ENCODE data around the gene TEC. TPM values are rescaled to one million over a fixed set of nuclear protein-coding genes. Genes with fewer than 3 reads are reported as not detected.

Gene TEC
- total RNA-seq, 1 donor from 2014 or later, result 0.35 TPM

DNA sequence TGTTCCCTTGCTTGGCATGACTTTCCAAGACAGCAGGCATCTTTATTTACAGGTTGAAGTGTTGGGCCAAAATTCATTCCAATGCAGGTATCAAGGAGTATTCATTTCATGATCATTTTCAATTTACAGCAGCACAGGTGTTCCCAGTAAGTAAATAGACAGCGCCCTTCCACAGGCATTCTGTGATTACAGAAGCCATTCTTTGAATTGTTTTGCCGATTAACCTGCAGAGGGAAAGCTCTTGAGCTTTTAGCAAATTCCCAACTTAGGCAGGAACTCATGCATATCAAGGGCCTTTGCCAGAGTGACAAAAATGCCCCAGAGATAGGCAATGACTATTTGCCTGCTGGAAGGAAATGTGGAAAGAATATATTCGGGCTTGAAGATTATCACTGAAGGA is 142.4 kb downstream of the TEC start:
- Mint-ChIP-seq H3K4me1 (ENCODE audit: low read depth) (peaks cover 25% of the 10 kb centered on the region), H3K36me3 (ENCODE audit: low read depth) (no peaks in the 10 kb centered on the region), H3K9me3 (ENCODE audit: low read depth) (no peaks in the 10 kb centered on the region), H3K4me3 (ENCODE audit: unreplicated experiment) (no peak overlapping the region), H3K27ac (ENCODE audit: unreplicated experiment) (no peak overlapping the region), H3K27me3 (ENCODE audit: low read depth) (peaks cover 9% of the 10 kb centered on the region)
- DNase-seq (ENCODE audit: low spot score), result no peak
- TF ChIP-seq, protein P1, sequence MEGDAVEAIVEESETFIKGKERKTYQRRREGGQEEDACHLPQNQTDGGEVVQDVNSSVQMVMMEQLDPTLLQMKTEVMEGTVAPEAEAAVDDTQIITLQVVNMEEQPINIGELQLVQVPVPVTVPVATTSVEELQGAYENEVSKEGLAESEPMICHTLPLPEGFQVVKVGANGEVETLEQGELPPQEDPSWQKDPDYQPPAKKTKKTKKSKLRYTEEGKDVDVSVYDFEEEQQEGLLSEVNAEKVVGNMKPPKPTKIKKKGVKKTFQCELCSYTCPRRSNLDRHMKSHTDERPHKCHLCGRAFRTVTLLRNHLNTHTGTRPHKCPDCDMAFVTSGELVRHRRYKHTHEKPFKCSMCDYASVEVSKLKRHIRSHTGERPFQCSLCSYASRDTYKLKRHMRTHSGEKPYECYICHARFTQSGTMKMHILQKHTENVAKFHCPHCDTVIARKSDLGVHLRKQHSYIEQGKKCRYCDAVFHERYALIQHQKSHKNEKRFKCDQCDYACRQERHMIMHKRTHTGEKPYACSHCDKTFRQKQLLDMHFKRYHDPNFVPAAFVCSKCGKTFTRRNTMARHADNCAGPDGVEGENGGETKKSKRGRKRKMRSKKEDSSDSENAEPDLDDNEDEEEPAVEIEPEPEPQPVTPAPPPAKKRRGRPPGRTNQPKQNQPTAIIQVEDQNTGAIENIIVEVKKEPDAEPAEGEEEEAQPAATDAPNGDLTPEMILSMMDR (IDR thresholded peaks at IDR 0.05), result no peak

DNA sequence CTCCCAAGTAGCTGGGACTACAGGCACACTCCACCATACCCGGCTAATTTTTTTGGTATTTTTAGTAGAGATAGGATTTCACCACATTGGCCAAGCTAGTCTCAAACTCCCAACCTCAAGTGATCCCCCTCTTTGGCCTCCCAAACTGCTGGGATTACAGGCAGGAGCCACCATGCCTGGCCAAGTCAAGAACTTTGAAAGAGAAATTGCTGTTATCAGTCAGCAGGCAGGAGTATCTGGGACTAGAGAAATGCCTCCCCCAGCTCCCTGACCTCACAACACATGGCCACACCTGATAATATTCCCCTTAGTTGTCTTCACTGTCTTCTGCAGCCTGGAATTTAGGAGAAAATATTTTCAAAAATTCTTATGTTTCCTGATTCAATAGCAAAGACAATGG is 143.0 kb downstream of the TEC start:
- Mint-ChIP-seq H3K9me3 (ENCODE audit: low read depth) (no peaks in the 10 kb centered on the region), H3K27me3 (ENCODE audit: low read depth) (peaks cover 9% of the 10 kb centered on the region), H3K27ac (ENCODE audit: unreplicated experiment) (no peak overlapping the region), H3K36me3 (ENCODE audit: low read depth) (no peaks in the 10 kb centered on the region), H3K4me3 (ENCODE audit: unreplicated experiment) (no peak overlapping the region), H3K4me1 (ENCODE audit: low read depth) (peaks cover 25% of the 10 kb centered on the region)
- DNase-seq (ENCODE audit: low spot score), result no peak
- TF ChIP-seq, protein P1 (IDR thresholded peaks at IDR 0.05), result no peak

DNA sequence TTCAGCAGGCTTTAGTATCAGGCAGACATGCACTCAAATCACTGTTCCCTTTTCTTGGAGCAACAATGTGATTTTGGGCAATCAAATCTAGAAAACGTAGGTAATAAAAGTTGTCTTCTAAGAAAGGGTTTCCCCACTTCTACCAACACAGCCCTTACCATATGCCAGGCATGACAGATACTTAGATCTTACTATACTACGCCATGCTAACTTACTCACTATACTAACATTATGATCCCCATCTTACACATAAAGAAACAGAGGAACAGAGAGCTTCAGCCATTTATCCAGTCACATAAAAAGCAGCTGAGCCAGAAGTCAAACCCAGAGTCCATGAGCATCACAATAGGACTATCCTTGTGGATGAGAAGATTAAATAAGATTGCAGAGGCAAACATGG is 144.8 kb downstream of the TEC start:
- Mint-ChIP-seq H3K36me3 (ENCODE audit: low read depth) (no peaks in the 10 kb centered on the region), H3K27me3 (ENCODE audit: low read depth) (peaks cover 9% of the 10 kb centered on the region), H3K4me3 (ENCODE audit: unreplicated experiment) (no peak overlapping the region), H3K9me3 (ENCODE audit: low read depth) (no peaks in the 10 kb centered on the region), H3K4me1 (ENCODE audit: low read depth) (peaks cover 25% of the 10 kb centered on the region), H3K27ac (ENCODE audit: unreplicated experiment) (no peak overlapping the region)
- no peak for DNase-seq (ENCODE audit: low spot score)
- TF ChIP-seq, protein P1 (IDR thresholded peaks at IDR 0.05), result no peak

DNA sequence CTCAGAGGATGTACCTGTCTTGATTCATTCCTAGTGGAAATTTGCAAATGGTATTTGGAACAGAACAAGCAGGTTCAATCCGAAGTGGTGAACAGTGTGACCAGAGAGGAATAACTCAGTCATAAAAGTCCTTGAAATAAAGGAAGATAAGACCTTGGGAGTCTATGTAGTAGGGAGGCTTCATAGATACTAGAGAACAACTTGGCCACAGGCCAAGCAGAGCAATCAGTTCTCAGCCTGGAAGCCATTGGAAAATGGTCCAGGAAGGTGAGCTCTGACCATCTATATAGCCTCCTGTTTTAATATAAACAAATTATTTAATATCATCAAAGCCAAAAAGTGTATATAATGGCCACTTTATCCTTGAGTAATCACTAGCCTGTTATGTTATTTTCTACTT is 146.9 kb downstream of the TEC start:
- peaks cover 4% of the 10 kb centered on the region for H3K4me1 Mint-ChIP-seq (ENCODE audit: low read depth)
- H3K36me3 Mint-ChIP-seq (ENCODE audit: low read depth), result peaks cover 1% of the 10 kb centered on the region
- H3K27me3 Mint-ChIP-seq (ENCODE audit: low read depth), result peaks cover 21% of the 10 kb centered on the region
- no peaks in the 10 kb centered on the region for H3K9me3 Mint-ChIP-seq (ENCODE audit: low read depth)
- H3K4me3 Mint-ChIP-seq (ENCODE audit: unreplicated experiment), result no peak overlapping the region
- DNase-seq (ENCODE audit: low spot score), result no peak
- TF ChIP-seq, protein P1 (IDR thresholded peaks at IDR 0.05), result no peak
- H3K27ac Mint-ChIP-seq (ENCODE audit: unreplicated experiment), result no peak overlapping the region

DNA sequence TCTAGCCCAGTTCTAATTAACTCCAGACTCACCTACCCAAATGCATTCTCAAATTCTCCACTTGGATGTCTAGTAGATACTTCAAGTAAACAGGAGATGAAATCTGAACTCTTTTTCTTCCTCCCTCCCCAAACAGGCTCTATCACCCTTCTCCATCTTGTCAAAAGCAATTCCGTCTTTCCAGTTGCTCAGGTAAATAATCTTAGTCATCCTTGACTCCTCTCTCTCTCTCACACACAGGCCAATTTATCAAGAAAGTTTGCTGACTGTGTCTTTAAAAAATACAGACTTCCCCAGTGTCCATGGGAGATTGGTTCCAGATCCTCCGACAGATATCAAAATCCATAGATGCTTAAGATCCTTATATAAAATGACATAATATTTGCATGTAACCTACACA is 148.5 kb downstream of the TEC start:
- Mint-ChIP-seq H3K4me1 (ENCODE audit: low read depth) (no peaks in the 10 kb centered on the region), H3K9me3 (ENCODE audit: low read depth) (no peaks in the 10 kb centered on the region), H3K27ac (ENCODE audit: unreplicated experiment) (no peak overlapping the region), H3K27me3 (ENCODE audit: low read depth) (peaks cover 21% of the 10 kb centered on the region), H3K4me3 (ENCODE audit: unreplicated experiment) (no peak overlapping the region), H3K36me3 (ENCODE audit: low read depth) (peaks cover 1% of the 10 kb centered on the region)
- TF ChIP-seq, protein P1 (IDR thresholded peaks at IDR 0.05), result no peak
- no peak for DNase-seq (ENCODE audit: low spot score)
